GM23248 (cell line): ENCODE results near the gene RIC1.

Source experiments
- EZH2 ChIP-seq: fragments of 200-600 bp; sonication (generic); IDR thresholded peaks from 2 replicates; pipeline ENCODE4 v1.6.1; 2018; ENCODE audit warnings: antibody characterized with exemption, mild to moderate bottlenecking; ENCODE audit not compliant: insufficient read depth, poor library complexity, severe bottlenecking
- EZH2phosphoT487 ChIP-seq: fragments of 200-600 bp; sonication (generic); IDR thresholded peaks from 2 replicates; pipeline ENCODE4 v1.6.1; 2018; ENCODE audit warnings: antibody characterized with exemption, moderate library complexity, mild to moderate bottlenecking, low read depth; ENCODE audit not compliant: insufficient read depth

- no peak for TF ChIP-seq EZH2
- TF ChIP-seq EZH2phosphoT487 = no peak
These were observed 169.7 kb downstream of the RIC1 start for GRCh38 chr9:5798581-5798980.
